OCI-M2 (cell line): ENCODE measurements around the gene MYO10.

Source experiments
- DNase-seq: peaks from one replicate; lab custom pipeline; 2025; ENCODE audit not compliant: unreplicated experiment; lab: John Stamatoyannopoulos, UW

Gene MYO10

DNA sequence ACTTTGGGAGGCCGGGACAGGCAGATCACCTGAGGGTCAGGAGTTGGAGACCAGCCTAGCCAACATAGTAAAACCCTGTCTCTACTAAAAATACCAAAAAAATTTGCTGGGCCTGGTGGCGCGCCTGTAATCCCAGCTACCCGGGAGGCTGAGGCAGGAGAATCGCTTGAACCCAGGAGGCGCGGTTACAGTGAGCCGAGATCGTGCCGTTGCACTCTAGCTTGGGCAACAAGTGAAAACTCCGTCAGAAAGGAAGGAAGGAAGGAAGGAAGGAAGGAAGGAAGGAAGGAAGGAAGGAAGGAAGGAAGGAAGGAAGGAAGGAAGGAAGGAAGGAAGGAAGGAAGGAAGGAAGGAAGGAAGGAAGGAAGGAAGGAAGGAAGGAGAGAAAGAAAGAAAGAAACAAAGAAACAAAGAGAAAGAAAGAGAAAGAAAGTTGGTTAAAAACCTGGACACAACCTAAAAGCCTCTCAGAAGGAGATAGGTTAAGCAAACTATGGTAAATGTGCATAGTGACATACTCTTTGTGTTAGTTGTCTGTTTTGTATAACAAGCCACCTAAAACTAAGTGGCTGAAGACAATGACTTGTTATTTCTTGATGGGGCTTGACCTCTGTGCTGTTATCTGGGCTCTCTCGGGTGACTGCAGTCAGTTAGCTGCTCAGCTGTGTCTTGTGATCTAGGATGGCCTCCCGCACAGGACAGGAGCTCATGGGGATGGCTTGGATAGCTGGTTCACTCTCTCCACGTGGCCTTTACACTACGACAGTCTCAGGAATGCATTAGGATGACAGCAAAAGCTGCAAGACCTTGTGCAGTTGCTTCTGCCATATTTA lies 8.0 kb upstream of the MYO10 start:
- DNase-seq, result no peak

DNA sequence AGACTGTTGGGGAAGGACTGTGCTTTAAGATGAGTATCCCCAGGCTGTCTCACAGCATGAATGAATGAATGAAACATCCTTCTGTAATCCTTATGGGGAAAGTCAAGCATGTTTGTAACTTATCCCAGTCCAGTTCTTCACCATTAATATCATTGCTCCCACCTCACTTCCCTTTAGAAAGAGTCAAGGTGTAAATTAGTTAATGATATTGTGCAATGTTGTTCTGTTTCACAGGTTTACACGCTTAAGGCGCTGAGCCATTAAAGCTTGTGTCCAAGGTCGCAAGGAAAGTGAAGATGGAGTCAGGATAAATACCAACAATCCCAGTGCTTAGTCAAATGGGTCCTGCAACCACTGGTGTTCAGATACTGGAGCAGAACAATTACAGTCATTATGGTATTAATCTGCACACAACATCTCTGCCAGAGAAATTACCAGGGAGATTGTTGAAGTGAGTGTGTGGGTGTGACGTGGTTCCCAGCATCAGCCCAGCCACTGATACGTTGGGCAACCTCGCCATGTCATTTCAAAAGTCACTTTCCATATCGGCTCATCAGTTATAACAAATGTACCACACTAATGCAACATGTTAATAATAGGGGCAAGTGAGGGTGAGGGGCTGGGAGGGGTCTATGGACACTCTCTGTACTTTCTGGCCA lies 1.5 kb upstream of the MYO10 start:
- DNase-seq, result no peak

DNA sequence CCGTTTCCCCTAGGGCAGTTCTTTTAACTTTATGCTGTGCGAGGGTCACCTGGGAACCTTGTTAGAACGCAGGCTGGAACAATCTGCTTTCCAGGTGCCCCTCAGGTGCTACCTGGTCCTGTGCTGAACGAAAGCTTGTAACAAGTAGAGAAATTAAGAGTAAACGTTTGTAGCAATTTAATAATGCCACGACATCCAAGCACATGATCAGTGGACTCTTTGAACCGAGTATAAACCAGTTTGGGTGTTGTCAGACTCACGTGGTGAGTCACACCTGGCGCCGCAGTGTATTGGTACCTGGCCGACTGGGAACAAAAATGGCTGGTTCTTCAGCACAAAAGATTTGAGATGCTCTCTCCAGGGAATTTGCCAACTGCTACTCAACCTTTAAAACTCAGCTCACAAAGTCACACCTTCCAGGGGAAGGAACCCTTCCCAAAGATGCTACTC lies 926 bp upstream of the MYO10 start:
- no peak for DNase-seq

- no peak for DNase-seq
These were observed 598 bp downstream of the MYO10 start for GRCh38 chr5:16935231-16936149.

DNA sequence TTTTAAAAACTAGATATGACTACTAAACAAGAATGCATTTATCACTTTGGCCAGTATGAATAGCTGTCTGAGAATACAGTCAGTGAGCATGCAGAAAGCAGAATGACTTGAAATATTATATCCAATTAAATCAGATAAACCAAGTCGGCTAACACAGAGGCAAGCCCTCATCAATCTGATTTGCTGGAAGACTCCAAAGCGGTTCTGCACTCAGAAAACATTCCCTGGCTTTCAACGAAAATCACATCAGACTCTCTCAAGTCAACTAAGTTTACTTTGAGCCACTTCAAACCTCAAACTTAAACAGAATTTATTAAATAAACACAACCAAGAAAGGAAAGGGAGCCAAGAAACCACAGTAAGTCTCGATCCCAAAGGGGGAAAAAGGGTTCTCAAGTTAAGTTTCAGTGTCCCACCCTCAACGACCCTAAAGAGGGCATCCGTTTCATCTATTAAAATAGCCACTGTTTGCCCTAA lies 1.4 kb downstream of the MYO10 start:
- no peak for DNase-seq

DNA sequence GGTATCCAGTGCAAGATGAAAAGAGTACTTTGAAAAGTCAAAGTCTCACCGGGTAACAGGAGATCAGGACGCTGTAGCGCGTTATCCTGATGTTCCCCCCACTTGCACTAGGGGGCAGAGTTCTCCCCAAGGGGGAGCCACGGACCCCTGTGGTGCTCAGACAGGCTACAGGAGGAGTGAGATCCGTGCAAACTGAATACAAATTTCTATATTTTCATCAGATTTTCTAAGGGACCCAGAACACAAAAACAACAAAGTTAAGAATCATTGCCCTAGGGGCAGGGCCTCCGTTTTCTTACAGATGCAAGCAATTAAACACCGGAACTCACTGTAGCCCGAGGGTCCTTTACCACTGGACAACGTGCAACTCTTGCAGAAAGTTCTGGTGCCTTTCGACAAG lies 2.0 kb downstream of the MYO10 start:
- peak; percentile 12 for DNase-seq

- DNase-seq, result no peak
These were observed 2.8 kb downstream of the MYO10 start for GRCh38 chr5:16933337-16933736.

- no peak for DNase-seq
These were observed 3.7 kb downstream of the MYO10 start for GRCh38 chr5:16932401-16932800.

- DNase-seq, result no peak
These were observed 4.6 kb downstream of the MYO10 start for GRCh38 chr5:16931334-16932110.

GRCh38 chr5:16930496-16930895 lies 5.6 kb downstream of the MYO10 start:
- no peak for DNase-seq

DNA sequence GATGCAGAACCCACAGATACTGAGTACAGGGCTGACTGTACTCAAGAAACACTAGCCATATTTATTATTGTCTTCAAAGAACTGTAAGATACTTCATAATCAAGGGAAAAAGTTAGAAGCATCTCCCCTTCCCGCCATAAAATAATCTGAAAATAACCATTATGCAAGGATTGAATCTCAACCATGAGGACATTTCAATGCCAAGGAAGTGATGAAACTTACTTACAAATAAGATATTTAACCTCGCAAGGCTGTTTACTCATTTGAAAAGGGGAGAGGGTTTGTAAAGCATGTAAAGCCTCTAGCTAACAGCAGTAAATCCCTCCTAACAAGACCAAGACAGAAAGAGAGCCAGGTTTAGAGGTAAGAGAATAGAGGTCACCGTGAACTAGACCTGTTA lies 6.3 kb downstream of the MYO10 start:
- DNase-seq, result no peak

GRCh38 chr5:16929347-16929746 lies 6.7 kb downstream of the MYO10 start:
- DNase-seq, result no peak

GRCh38 chr5:16927613-16928012 lies 8.5 kb downstream of the MYO10 start:
- DNase-seq, result no peak

DNA sequence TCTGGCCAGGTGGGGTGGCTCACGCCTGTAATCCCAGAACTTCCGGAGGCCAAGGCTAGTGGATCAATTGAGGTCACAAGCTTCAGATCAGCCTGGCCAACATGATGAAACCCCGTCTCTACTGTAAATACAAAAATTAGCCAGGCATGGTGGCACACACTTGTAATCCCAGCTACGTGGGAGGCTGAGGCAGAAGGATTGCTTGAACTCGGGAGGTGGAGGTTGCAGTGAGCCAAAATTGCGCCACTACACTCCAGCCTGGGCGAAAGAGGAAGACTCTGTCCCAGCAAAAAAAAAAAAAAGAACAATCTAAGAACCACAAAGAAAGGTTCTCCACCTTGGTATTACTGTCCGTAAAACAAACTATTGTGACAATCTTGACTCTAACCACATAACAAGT lies 9.7 kb downstream of the MYO10 start:
- no peak for DNase-seq

GRCh38 chr5:16924206-16924605 lies 11.9 kb downstream of the MYO10 start:
- no peak for DNase-seq

DNA sequence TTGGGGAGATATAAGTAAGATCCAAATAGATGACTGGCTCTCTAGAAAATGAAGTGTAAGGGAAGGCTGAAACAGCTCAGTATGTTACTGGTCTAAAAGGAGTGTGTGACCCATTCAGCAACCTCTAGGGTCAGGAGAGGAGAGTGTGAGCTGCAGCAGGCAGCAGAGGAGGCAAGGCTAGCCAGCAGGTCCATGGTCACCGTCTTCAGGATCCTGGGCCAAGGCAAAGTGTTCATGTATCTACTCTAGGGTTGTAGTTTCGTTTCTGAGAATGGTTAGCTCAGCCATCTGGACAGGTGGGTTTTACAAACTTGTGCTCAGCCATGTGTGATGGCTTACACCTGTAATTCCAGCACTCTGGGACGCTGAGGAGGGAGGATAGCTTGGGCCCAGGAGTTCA lies 13.7 kb downstream of the MYO10 start:
- no peak for DNase-seq

- DNase-seq, result no peak
These were observed 14.9 kb downstream of the MYO10 start for GRCh38 chr5:16921211-16921610.

- DNase-seq, result no peak
These were observed 15.8 kb downstream of the MYO10 start for GRCh38 chr5:16920109-16920816.

DNA sequence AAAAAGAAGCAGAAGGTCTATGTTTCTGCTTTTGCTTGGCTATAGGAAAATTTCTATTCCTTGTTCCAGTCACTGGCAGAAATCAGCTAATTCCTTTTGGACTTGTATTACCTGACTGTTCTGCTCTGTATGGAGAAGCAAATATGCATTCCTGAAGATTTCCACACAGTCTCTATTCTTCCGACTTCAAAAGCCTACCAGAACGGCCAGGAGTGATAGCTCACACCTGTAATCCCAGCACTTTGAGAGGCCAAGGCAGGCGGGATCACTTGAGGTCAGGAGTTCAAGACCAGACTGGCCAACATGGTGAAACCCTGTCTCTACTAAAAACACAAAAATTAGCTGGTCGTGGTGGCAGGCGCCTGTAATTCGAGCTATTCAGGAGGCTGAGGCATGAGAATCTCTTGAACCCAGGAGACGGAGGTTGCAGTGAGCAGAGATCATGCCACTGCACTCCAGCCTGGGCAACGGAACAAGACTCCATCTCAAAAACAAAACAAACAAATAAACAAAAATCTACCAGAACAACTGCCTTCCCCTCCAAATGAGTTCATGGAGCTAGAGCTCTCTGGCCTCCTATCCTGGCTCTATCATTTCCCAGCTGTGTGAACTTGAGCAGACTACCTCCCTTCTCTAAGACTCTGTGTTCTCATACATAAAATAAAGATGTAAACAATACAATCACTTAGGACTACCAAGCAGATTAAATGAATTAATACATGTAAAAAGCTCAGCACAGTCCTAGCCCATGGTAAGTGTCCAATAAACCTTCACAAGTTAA lies 17.0 kb downstream of the MYO10 start:
- no peak for DNase-seq
